Measurements from ENCODE around the gene GAA. TPM values are rescaled to one million over a fixed set of nuclear protein-coding genes. Genes with fewer than 3 reads are reported as not detected.

Gene GAA
- total RNA-seq, 1 donor from 2014 or later, result 120 TPM

- no peak for DNase-seq (ENCODE audit: low read depth)
These were observed 13.8 kb downstream of the GAA start for GRCh38 chr17:80115159-80115558.

- no peak for DNase-seq (ENCODE audit: low read depth)
These were observed 15.0 kb downstream of the GAA start for GRCh38 chr17:80116276-80116920.

GRCh38 chr17:80116921-80117380, 15.6 kb downstream of the GAA start:
- no peak for DNase-seq (ENCODE audit: low read depth)

- no peak for DNase-seq (ENCODE audit: low read depth)
These were observed 16.4 kb downstream of the GAA start for GRCh38 chr17:80117491-80118401.

GRCh38 chr17:80118601-80119270, 17.4 kb downstream of the GAA start:
- no peak for DNase-seq (ENCODE audit: low read depth)

GRCh38 chr17:80119271-80119791, 17.9 kb downstream of the GAA start:
- DNase-seq (ENCODE audit: low read depth), result peak; percentile 9

- no peak for DNase-seq (ENCODE audit: low read depth)
These were observed 18.5 kb downstream of the GAA start for GRCh38 chr17:80119839-80120238.

GRCh38 chr17:80122026-80122575, 20.7 kb downstream of the GAA start:
- no peak for DNase-seq (ENCODE audit: low read depth)

- no peak for DNase-seq (ENCODE audit: low read depth)
These were observed 21.6 kb downstream of the GAA start for GRCh38 chr17:80122926-80123505.

GRCh38 chr17:80123791-80124190, 22.4 kb downstream of the GAA start:
- DNase-seq (ENCODE audit: low read depth), result peak; percentile 88

GRCh38 chr17:80124351-80124981, 23.1 kb downstream of the GAA start:
- peak; percentile 56 for DNase-seq (ENCODE audit: low read depth)

GRCh38 chr17:80125656-80126448, 24.5 kb downstream of the GAA start:
- DNase-seq (ENCODE audit: low read depth), result no peak

GRCh38 chr17:80126449-80126715, 25.0 kb downstream of the GAA start:
- DNase-seq (ENCODE audit: low read depth), result no peak

GRCh38 chr17:80129006-80129565, 27.7 kb downstream of the GAA start:
- DNase-seq (ENCODE audit: low read depth), result no peak

GRCh38 chr17:80130992-80131391, 29.6 kb downstream of the GAA start:
- DNase-seq (ENCODE audit: low read depth), result no peak

- no peak for DNase-seq (ENCODE audit: low read depth)
These were observed 31.7 kb downstream of the GAA start for GRCh38 chr17:80132906-80133625.

GRCh38 chr17:80133626-80133970, 32.2 kb downstream of the GAA start:
- DNase-seq (ENCODE audit: low read depth), result no peak

GRCh38 chr17:80137131-80137530, 35.8 kb downstream of the GAA start:
- no peak for DNase-seq (ENCODE audit: low read depth)

GRCh38 chr17:80138856-80139426, 37.6 kb downstream of the GAA start:
- DNase-seq (ENCODE audit: low read depth), result no peak

Data from myocyte (in vitro differentiated cells).